Embryonic facial prominence (tissue), 1 donor: ENCODE results near the gene ZBTB7C.

ENCODE experiments used
- DNase-seq: peaks from one replicate; pipeline ENCODE4 v3.0.0-alpha.2; 2016; ENCODE audit errors: extremely low spot score

The ZBTB7C gene

DNA sequence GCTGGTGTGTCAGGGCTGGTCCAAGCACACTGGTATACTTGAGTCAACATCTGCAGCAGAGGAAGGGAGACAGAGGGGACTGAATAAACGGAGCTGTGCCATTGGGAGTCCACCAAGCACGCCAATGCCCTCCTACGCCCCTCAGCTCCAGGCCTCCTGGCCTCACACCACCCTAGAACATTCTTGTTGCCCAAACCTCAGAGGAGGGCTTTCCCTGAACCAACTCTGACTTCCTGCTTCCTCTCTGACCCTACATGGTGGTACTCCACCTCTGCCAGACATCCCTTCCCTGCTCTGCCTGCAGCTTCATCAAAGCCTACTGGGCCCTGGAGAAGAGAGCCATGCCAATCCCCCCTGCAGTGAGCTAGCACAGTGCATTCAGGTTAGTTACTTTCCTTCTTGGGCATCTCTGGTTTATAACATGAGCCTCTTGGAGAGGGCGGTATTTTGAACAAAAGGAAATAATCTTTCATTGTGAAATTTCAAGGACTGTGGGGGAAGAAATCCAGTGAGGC is 54.4 kb downstream of the ZBTB7C start:
- no peak for DNase-seq

DNA sequence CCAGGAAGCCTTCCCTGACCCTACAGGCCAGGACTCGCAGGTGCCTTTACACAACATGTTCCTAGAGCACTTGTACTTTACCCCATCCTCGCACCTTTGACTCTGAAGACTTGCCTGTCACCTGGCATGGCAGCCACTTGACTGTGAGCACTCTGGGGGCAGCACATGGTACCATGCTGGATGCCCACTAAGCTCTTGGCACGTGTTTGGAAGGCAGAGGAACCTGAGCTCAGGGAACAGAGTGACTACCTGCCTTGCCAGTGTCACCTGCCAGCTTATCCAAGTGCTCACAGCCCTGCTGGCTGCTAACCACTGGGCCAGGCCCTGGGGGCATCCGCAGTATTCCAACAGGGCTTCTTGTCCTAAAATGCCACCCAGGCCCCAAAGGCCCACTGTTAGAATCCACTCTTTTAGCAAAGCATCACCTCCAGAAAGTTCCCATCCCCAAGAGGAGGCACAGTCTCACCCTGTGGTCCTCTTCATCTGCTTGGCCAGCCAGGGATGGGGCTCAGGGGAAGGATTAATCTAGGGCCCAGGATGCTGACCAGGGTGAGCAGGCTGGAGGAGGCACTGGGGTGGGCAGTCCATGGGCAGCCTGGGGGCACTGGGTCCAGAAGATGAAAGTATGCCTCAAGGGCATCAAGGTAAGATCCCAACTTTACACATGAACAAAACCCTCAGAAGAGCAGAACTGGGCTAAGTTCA is 57.0 kb downstream of the ZBTB7C start:
- no peak for DNase-seq

DNA sequence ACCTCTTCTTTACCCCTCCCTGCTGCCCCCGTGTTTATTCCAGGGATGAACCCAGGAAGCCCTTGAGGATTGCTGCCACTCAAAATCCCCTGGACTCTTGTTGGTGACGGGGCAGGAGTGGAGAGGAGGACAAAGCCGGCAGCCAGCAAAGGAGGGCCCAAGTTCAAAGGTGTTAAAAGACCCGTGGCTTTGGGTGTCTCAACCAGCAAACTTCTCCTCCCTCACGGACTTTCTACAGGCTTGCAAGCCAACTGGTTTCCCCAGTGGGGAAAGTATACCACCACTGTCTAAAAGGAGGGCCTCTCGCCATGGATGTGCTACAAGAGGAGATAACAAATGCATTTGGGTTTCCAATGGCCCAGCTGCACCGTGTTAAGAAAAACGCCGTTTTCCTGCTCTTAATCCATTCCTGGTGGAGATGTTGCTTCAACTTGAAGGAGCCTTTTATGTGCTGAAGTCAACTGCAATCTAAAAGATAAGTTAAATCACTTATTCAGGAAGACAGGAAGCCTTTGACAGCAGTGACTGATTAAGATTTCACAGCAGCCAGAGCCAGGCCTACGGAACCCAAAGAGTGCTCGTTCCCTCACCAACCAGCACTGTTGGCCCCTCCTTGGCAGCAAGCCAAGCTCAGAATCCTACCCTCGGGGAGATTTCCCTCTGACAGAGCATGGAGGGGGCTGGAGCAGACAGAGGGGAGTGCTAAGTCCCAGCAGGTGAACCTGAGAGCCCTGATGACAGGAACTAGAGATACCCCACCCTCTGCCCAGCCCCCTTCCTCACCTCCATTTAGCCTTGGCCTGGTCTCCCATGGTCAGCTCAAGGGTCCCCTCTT is 57.8 kb downstream of the ZBTB7C start:
- no peak for DNase-seq

DNA sequence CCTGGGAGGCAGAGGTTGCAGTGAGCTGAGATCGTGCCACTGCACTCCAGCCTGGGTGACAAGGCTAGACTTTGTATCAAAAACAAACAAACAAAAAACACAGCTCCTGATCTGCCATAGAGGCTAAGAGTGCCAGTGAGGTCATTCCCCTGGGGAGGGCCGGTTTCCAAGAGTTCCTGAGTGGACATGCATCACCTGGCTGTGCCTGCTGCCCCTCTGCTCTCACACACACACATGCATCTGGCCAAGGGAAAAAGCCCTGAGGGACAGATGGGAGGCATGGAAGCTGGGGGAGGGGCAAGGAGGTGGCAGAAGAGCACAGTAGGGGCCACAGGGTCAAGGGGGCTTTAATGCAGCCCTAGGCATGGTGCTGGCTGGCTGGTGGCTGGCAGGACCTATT is 60.4 kb downstream of the ZBTB7C start:
- no peak for DNase-seq

DNA sequence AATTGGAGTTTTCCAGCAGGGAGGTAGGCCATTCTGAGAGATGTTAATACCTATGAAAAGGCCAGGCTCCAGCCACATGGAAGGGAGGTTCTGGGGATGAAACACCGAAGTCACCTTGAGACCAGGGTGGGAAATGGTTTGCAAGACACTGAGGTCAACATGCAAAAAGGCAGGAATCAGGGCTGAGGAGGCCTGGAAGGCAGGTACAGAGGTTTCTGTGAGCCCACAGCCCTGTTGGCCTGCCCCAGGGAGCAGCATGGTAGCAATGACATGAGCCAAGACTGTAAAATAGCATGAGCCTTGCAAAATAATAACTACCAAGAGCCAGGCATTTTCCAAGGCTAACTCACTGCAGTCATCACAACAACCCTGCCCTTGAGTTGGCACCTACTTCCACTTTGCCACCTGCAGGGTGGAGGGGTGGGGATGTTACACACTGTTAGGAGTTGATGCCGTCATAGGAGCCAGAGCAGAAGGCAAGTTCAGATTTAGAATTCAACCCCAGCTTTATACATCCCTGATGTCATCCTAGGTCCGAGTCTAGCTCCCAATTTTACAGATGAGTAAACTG is 61.3 kb downstream of the ZBTB7C start:
- no peak for DNase-seq

DNA sequence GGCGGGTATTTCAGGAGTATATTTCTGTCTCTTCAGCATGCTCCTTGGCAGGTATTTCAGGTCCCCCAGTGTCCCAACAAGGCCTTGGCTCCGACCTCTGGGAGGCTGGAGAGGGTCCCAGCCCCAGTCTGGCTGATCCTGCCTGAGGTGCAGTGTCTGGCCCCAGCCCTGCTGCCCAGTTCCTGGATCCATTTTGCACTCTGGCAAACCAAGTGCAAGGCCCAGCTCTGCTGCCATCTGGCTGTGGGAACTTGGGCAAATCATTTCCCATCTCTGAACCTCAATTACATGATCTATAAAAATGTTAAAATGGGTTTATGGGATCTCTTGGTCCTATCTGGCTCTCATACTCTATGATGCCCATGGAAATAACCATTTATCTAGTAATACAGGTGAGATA is 63.6 kb downstream of the ZBTB7C start:
- DNase-seq = no peak

DNA sequence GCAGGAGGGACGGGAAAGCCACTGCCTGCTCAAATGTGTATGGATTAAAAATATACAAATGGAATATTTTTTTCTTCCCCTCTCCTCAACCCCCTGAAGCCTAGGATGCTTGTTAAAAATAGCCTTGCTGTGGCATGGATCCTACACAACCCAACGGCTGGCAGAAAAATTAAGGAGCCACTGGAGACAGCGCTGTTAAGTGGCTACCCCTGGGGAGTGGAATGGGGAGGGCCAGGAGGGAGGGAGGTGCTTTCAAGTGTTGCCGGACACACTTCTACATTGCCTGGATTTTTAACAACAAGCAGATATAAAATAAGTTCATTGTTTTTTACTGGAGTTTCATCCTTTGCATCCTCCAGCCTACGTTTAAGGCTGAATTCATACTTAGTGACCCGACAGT is 66.6 kb downstream of the ZBTB7C start:
- no peak for DNase-seq

DNA sequence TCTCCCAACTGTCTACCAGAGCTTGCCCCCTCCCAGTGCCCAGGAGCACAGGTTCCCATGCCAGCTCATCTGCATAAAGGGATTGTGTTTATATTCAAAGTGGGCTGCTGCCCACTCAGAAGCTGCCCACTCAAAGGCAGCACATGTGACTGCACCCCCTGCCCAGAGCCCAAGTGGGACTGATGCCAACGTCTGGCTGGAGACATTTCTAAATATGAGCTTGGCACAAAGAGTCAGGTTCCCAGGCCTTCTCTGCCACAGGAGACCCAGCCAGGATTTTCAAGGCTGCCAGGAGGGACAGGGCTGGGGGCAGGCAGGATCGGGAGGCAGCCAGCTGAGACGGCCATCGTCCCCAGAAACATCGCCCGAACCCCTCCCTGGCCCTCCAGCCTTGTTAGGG is 67.1 kb downstream of the ZBTB7C start:
- no peak for DNase-seq

DNA sequence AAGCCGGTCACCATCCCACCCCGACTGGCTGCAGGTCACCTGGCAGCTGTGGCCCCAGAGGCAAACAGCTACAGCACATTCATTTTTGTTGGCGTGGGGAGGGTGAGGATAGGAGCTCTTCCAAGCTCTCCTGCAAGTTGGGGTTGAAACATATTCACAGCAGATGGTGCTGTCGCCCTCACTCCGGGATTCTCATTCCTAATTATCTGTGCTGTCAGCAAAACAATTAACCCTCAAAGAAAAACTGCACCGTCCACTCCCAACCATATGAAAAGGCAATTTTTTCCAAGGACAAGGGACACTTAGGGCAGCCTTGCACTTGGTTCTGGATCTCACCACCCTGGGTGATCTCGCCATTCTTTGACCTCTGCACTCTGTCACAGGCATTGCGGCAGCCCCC is 68.6 kb downstream of the ZBTB7C start:
- no peak for DNase-seq

DNA sequence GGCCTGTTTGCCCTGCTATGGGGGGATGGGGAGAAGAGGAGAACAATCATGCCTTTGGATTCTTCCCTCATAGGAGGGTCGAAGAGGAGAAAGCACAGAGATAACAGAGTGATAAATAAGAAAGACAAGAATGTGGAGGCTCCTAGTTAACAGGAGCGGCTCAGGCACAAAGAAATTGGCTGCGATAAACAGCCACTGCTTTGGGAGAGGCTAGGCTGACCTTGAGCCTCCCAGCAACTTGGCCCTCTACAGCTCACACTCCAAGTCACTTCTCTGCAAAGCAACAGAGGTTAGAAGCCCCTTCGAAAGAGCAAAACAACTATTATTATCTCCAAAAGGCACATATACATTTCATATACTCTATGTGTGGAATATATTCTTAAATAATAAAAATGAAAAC is 69.5 kb downstream of the ZBTB7C start:
- no peak for DNase-seq

DNA sequence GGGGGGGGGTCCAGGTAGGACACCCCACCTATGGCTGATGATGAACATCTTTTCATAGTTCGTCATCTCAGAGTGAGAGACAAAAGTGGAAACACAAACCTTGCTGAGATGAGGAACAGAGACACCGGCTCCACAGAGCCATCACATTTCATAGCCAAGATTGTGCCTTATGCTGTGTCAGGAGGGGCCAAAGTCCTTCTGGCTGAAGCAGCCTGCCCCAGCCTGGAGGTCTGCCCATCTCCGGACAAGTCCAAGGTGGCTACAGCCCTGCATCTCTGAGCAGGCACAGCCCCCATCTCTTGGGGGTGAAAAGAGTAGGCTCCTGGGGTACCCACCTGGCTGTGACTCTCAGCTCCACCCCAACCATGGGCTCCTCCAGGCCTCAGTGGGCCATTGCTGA is 70.3 kb downstream of the ZBTB7C start:
- DNase-seq = no peak

DNA sequence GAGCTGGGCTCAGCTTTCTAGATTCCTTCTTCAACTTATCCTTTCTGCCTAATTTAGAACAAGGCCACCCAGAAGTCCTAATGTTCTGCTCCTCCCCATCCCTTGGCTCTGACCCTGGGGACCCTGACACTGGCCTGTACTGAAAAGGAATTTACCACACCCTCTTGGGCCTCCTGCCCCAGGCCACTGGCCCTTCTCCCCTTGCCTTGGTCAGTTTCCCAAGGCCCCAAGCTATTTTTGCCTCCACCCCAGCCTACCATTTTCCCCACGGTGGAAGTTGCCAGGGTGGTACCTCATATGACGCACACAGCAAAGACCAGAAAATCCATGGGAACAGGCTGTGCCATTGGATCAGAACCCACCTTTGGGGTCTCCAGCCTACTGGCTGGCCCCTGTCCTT is 72.1 kb downstream of the ZBTB7C start:
- no peak for DNase-seq

DNA sequence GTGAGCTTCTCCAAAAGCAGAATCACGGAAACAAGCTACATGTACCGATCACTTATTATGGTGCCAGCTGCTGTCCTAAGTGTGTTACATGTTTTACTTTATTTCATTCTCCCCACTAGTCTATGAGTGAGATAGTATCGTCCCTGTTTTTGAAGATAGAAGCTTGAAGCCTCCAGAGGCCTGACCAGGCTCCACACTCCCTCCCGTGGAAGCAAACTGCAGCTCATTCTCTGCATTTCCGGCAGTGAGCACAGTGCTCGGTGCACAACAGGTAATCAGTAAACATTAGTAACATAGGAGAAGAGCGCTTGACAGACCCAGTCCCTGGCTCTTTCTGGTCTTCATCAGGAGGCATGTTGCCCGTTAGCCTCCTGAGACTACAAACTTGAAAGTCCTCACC is 72.9 kb downstream of the ZBTB7C start:
- DNase-seq = no peak

DNA sequence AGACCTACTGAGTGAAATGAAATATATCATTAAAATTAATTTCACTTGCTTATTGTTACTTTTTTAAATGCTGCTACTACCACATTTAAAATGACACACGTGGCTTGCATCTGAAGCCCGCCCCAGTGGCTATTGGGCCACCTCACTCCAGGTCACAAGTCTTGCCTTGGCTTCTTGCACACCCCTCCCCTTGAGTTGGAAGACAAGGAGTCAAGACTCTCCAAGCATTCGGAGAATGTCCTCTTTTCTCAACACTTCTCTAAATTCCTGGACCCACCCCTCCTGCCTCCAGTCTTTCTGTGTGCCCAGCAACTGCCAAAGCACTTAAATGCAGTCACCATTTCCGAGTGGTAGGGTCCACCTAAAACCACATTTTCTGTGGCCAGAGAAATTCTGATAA is 73.4 kb downstream of the ZBTB7C start:
- DNase-seq = no peak

DNA sequence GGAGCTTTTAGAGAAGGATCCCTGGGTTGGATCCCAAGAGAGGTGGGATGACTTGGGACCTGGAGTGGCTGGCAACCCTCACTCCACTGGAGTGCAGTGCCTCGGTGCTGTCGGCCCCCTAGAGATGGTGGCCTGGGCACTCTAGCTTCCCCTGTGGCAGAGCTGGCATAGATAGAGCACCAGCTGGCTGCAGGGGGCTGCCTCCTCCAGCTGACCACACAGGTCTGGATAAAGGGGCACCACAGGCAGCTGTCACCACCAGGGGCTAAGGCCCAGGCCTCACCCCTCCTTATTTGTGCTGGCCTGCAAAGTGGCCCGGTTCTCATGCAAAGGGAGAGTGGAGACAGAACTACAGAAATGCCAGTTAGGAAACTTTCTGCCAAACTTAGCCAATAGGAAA is 74.3 kb downstream of the ZBTB7C start:
- DNase-seq = no peak

DNA sequence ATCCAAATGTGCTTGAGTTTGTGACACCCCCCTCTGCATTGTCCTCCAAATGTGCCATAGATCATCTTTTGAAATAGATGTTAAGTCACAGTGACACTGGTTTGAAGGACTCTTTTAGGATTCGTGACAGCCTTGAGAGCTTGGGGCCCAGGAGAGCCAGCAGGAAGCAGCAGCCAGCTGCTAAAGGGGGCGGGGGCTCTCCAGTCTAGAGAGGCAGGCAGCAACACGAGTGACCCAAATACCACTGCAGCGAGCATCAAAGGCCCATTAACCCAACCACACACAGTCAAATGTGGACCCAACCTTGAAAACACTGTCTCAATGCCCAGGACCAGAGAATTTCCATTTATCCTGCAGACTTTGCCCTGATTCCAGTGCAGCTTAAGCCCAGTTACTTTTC is 75.6 kb downstream of the ZBTB7C start:
- no peak for DNase-seq

DNA sequence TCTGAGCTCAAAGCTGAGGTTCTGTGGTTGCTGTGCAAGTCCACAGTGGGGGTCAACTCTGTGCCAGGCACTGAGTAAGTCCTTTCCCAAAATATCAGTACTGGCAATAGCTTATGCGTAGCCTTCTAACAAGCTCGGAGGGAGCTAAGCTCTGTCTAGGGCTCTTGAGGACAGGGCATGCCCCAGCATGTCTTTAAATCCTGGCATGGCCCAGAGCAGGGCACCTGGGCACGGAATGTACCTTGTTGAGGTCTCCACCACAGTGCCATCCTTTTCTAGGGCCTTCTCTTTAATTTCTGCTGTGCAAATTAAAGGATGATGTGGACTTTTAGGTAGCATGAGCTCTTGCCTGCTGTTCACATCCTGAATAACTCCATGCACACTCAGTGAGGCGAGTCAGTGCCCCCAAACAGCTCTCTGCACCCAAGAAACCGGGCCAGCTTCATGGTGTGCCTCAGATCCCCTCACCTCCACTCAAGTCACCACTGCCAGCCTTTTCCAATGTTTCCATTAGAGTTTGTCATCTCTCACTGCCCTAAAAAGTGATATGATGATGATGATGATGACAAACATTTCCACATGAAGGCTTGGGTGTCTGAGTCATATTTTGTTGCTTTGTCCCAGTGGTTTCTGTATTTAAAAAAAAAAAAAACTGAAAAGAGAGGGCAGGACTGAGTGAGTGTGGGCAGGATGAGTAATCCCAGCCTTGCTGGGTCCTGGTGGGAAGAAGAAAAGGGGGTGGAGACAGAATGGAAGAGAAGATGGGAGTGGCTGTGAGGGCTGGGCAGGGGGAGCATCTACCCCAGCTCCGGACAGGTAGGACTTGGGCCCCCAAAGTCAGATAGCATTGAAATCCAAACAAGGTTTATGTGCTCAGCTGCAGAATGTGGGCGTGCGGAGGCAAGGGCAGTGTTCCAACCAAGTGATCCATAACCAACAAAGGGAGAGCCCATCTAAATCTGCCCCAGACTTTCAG is 78.9 kb downstream of the ZBTB7C start:
- no peak for DNase-seq

DNA sequence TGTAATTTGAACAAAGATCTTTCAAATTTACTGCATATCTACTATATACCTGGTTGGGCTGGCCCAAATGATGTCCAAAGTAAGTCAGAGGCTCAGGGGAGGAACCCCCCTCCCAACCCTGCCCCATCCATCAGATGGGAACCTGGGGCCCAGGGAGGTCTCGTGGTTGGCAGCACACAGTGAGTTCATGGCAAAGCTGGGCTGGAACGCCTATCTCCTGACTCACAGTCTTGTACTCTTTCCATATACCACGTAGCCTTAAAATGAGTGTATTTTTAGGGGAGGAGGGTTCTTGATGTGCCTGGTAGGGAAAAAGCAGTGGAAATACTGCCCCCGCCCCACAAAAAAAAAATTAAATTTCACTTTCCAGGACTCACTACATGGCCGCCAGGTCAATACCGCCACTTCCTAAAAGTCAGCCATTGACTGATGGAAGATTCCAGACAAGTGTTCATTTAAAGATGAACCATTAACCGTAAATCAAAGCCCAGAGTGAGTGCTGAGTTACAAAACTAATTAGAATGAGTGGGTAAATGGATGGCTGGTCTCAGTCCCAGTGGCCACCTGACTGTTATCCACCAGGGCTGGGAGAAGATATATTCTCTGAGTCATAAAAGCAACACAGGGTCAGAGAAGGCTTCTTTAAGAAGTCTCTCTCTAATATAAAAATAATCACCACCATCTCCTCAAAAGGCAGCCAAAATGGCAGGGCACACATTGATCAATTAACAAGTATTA is 80.5 kb downstream of the ZBTB7C start:
- DNase-seq = no peak

DNA sequence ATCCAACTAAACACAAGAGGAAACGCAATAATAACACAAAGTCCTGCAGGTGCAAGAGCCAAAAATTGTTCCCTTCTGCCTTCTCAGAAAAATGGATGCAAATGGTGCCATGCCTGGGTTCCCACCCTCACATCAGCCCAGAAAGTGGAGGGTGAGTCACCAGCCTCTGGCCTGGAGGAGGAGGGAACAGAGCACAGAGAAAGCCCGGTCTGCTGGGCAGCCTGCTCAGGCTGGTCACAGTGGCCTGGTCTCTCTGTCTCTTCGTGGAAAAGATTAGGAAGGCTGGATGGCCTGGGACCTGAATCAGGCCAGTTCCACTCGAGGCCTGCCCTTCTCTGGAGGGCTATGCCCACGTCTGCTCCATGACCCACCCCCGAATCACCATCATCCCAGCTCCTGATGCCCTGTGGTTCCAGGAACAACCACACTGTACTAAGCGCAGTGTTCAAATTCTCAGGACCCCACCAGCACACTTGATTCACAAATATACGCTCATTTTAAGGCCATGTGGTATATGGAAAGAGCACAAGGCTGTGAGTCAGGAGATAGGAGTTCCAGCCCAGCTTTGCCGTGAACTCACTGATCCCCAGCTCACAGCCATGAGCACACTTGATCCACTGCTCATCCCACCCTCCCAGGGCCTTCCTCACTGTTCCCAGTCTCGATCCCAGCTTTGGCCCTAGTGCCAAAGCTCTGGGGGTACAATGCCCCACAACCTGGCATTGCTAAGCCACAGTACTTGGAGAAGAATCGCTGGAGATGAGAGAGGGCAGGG is 82.1 kb downstream of the ZBTB7C start:
- no peak for DNase-seq

DNA sequence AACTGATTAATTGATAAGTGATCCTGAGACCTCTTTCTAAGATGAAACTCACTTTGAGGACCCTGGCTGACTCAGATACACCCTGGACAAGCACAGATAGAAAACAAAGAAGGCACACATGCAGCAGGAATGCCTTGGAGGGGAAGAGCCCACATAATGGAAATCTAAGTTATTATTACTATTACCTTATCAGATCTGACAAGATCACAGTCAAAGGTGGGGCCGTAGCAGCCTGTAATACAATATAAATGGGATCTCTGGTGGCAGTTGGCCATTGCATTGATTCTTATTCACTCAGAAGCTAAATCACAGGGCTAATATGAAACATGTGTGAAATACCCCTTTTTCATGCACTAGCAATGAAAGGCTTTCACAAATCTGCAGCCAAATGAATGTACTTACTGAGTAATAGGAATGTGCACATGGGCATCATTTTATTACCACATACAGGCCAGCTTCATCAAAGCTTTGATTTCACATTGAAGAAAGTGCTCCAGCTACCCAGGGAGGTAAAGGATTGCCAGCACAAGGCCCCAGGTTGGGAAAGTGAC is 84.0 kb downstream of the ZBTB7C start:
- no peak for DNase-seq
